Esophagus muscularis mucosa (tissue), 4 donors: Measurements from ENCODE around the gene POLR3K. TPM values are rescaled to one million over a fixed set of nuclear protein-coding genes. Genes with fewer than 3 reads are reported as not detected.

Source experiments
- DNase-seq: peaks from one replicate; pipeline ENCODE4 v3.0.0-alpha.2; 2017; ENCODE audit errors: extremely low spot score
- H3K27ac ChIP-seq, 4 donors: fragments of 200-600 bp; sonication (generic); replicated peaks in 1 of 4; 1 replicate in 3 of 4; 2 replicates in 1 of 4; pipeline ENCODE4 v1.5.1; 2016 to 2019; ENCODE audit warnings: mild to moderate bottlenecking in 1 of 4
- H3K27me3 ChIP-seq, 4 donors: fragments of 200-600 bp; sonication (generic); one replicate each; pipeline versions ENCODE4 v1.5.1 to v1.6.0; 2016 to 2019
- H3K36me3 ChIP-seq, 4 donors: fragments of 200-600 bp; sonication (generic); one replicate each; pipeline ENCODE4 v1.5.1; 2016 to 2019
- H3K4me1 ChIP-seq, 4 donors: fragments of 200-600 bp; sonication (generic); one replicate each; pipeline ENCODE4 v1.5.1; 2016 to 2019
- H3K4me3 ChIP-seq, 4 donors: fragments of 200-600 bp; sonication (generic); 1 replicate in 2 of 4; 2 replicates in 2 of 4; pipeline ENCODE4 v1.5.1; 2016 to 2019; ENCODE audit warnings: mild to moderate bottlenecking in 4 of 4, moderate library complexity in 1 of 4
- H3K9me3 ChIP-seq, 4 donors: fragments of 200-600 bp; sonication (generic); 1 replicate in 3 of 4; 2 replicates in 1 of 4; pipeline ENCODE4 v1.5.1; 2016 to 2019
- CTCF ChIP-seq, 3 experiments: fragments of 200-600 bp in 2 of 3; fragments of 450-650 bp in 1 of 3; sonication (generic) in 2 of 3; IDR thresholded peaks; one replicate each; pipeline ENCODE4 v1.5.1; 2017 to 2019; ENCODE audit warnings: antibody characterized with exemption in 3 of 3, mild to moderate bottlenecking in 2 of 3, moderate library complexity in 1 of 3
- EP300 ChIP-seq: sonication (generic); formaldehyde crosslinking; IDR thresholded peaks from one replicate; pipeline ENCODE4 v1.6.1; 2017; ENCODE audit warnings: antibody characterized with exemption
- POLR2A ChIP-seq: fragments of 450-650 bp; IDR thresholded peaks from one replicate; pipeline ENCODE4 v1.6.1; 2017; ENCODE audit warnings: antibody characterized with exemption, moderate library complexity, mild to moderate bottlenecking, low read depth
- POLR2AphosphoS5 ChIP-seq, 2 donors: sonication (generic); formaldehyde crosslinking; IDR thresholded peaks; one replicate each; pipeline ENCODE4 v1.6.1; 2017; ENCODE audit warnings: antibody characterized with exemption in 2 of 2
- WGBS: methylation state at CpG from one replicate; pipeline ENCODE4 v1.1.5; 2018; 5-methylcytosine and 5-hydroxymethylcytosine counted together
- intact Hi-C: fragments of 100-400 bp; cut with DNase I; formaldehyde crosslinking; loops from one replicate; pipeline ENCODE4 v1.15.1; 2023
- total RNA-seq, 4 donors: library from RNA; depleted of rRNA; stranded (reverse); fragments of >200 nt; gene quantifications; one replicate each; pipeline versions ENCODE4 v1.1.0 to v1.2.1, GENCODE V29; 2016

Gene POLR3K
- total RNA-seq, 4 donors from 2014 or later, result 3.3 to 3.8 (median 3.7) TPM

GRCh38 chr16:97822-98221 lies 44.4 kb upstream of the POLR3K start:
- Histone ChIP-seq H3K9me3 (no peaks in the 10 kb centered on the region), H3K36me3 (peaks cover 6 to 40% (median 38%) of the 10 kb centered on the region in 4 donors), H3K27ac (no peak overlapping the region), H3K4me1 (peaks cover 17 to 37% (median 32%) of the 10 kb centered on the region in 4 donors), H3K4me3 (no peak overlapping the region), H3K27me3 (no peaks in the 10 kb centered on the region)
- intact Hi-C loops, result loop anchor here (1.0 kb wide), 1 partner anchor 33 kb away; no protein-coding TSS in a partner anchor
- no peak for DNase-seq
- WGBS, result 100% methylated on average over 2 of the region's 8 CpGs
- TF ChIP-seq POLR2A, result no peak
- TF ChIP-seq CTCF (IDR thresholded peaks at IDR 0.05), result no peak
- no peak for TF ChIP-seq EP300
- no peak for TF ChIP-seq POLR2AphosphoS5 (IDR thresholded peaks at IDR 0.05)

DNA sequence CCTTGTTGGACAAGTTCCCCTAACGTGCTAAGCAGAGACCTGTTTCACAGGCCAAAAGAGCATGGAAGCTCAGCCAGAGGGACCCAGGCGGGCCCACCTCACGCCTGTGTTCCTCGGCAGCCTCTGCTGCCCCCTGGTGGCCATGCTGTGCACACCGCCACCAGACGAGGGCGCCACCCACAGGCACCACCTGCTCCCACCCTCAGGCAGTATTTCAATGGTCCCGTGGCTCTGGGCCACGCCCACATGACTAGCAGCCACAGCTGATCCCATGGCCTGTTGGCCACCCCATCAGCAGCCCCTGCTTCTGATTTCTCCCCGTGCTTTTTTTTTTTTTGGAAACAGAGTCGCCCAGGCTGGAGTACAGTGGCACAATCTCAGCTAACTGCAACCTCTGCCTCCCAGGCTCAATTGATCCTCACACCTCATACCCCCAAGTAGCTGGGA lies 43.5 kb upstream of the POLR3K start:
- peak; percentile 98 for DNase-seq
- intact Hi-C loops, result loop anchor here (1.0 kb wide), 1 partner anchor 32 kb away; no protein-coding TSS in a partner anchor
- H3K27ac ChIP-seq, result no peak overlapping the region
- no peak overlapping the region for H3K4me3 ChIP-seq
- H3K27me3 ChIP-seq, result no peaks in the 10 kb centered on the region
- WGBS, result 14% methylated on average over 5 of the region's 11 CpGs
- no peaks in the 10 kb centered on the region for H3K9me3 ChIP-seq
- peaks cover 6 to 47% (median 45%) of the 10 kb centered on the region in 4 donors for H3K36me3 ChIP-seq
- TF ChIP-seq CTCF (IDR thresholded peaks at IDR 0.05), result peak; percentile 98 to 100 (median 99)
- TF ChIP-seq POLR2AphosphoS5 (IDR thresholded peaks at IDR 0.05), result peak; percentile 41 to 84
- no peak for TF ChIP-seq EP300
- no peak for TF ChIP-seq POLR2A
- peaks cover 19 to 37% (median 25%) of the 10 kb centered on the region in 4 donors for H3K4me1 ChIP-seq

DNA sequence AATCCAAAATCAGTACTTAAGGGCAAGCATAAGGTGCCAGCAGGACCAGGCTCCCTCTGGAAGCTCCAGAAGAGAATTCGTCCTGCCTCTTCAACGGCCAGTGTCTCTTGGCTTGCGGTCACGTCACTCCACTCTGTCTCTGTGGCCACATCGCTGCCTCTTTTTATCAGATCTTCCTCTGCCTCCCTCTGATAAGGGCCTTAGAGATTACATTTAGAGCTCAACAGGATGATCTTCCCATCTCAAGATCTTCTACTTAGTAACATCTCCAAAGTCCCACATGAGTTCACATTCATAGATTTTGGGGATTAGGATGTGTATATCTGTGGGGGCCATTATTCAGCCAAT lies 41.5 kb upstream of the POLR3K start:
- intact Hi-C loops, result no loop called here
- no peaks in the 10 kb centered on the region for H3K27me3 ChIP-seq
- TF ChIP-seq POLR2AphosphoS5 (IDR thresholded peaks at IDR 0.05), result no peak
- no peak for TF ChIP-seq EP300
- TF ChIP-seq CTCF (IDR thresholded peaks at IDR 0.05), result no peak
- no peak for TF ChIP-seq POLR2A
- peaks cover 11 to 52% (median 49%) of the 10 kb centered on the region in 4 donors for H3K36me3 ChIP-seq
- no peak overlapping the region for H3K27ac ChIP-seq
- H3K4me3 ChIP-seq, result no peak overlapping the region
- H3K9me3 ChIP-seq, result no peaks in the 10 kb centered on the region
- WGBS, result 90% methylated on average over 5 of the region's 5 CpGs
- H3K4me1 ChIP-seq, result peaks cover 17 to 34% (median 25%) of the 10 kb centered on the region in 4 donors
- DNase-seq, result no peak

DNA sequence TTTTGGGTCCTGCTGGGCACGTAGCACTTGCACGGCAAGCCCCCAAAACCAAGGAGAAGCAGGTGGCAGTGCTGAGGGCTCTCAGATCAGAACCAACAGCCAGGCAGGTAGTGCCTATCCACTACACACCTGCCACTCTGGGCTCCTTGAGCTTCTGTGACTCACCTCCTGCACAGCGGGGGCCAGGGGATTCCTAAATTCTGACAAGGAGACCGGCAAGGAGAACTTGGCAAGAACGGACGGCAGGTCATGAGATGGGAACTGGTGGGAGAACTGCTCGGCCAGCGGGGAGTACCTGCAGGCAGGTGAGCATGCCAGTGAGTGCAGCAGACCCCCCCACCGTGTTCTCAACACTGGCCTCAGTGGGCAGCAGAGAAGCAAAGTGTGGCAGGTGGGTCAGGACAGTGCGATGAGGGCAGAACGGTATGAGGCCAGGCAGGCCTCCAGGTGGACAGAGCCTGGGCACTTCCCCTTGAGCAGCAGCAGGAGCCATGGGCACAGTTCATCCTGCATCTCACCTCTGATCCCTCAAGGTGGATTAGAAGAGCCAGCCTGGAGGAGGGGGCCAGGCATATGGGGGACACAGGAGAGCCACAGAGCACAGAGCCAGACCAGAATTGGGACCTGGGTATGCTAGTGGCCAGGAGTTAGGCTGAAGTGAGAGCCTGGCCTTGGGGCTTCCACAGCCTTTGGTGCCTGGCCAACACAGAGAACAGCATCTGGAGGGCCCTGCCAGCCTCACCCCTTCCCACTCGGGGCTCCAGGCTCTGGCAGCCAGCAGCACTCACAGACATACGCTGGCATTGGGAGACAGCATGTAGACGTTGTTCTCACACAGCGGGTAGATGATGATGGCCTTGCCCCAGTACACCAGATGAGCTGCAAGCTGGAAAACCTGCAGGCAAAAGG lies 39.3 kb upstream of the POLR3K start:
- intact Hi-C loops, result no loop called here
- peaks cover 17 to 32% (median 23%) of the 10 kb centered on the region in 4 donors for H3K4me1 ChIP-seq
- WGBS, result 92% methylated on average over 12 of the region's 15 CpGs
- no peak for TF ChIP-seq POLR2AphosphoS5 (IDR thresholded peaks at IDR 0.05)
- TF ChIP-seq CTCF (IDR thresholded peaks at IDR 0.05), result no peak
- no peak for TF ChIP-seq POLR2A
- TF ChIP-seq EP300, result no peak
- H3K36me3 ChIP-seq, result peaks cover 15 to 57% (median 54%) of the 10 kb centered on the region in 4 donors
- no peak overlapping the region for H3K4me3 ChIP-seq
- no peaks in the 10 kb centered on the region for H3K27me3 ChIP-seq
- peak overlapping the region in 1 of 4 donors; percentile 28 for H3K27ac ChIP-seq
- DNase-seq, result no peak
- H3K9me3 ChIP-seq, result no peaks in the 10 kb centered on the region
